Glomerular visceral epithelial cell (primary cell): ENCODE results near the gene RNLS.
"Not testable (repeated sequence)": the region's sequence is repeated elsewhere in the genome, so short reads cannot be mapped to it uniquely, and the experiment has no call there.

Experiments used
- DNase-seq: peaks from one replicate; pipeline ENCODE4 v3.0.0-alpha.2; 2016; ENCODE audit errors: extremely low spot score

RNLS gene

GRCh38 chr10:88388324-88388723, 194.8 kb downstream of the RNLS start:
- no peak for DNase-seq

GRCh38 chr10:88386821-88387773, 196.0 kb downstream of the RNLS start:
- peak; percentile 59 for DNase-seq

GRCh38 chr10:88386204-88386788, 196.8 kb downstream of the RNLS start:
- DNase-seq, result peak; percentile 65

GRCh38 chr10:88385601-88386203, 197.4 kb downstream of the RNLS start:
- DNase-seq, result peak; percentile 69

GRCh38 chr10:88383276-88383675, 199.8 kb downstream of the RNLS start:
- DNase-seq, result no peak

GRCh38 chr10:88382699-88383098, 200.4 kb downstream of the RNLS start:
- no peak for DNase-seq

- peak; percentile 53 for DNase-seq
Measured at GRCh38 chr10:88379575-88379974, 203.5 kb downstream of the RNLS start.

GRCh38 chr10:88377510-88377909, 205.6 kb downstream of the RNLS start:
- no peak for DNase-seq

- DNase-seq, result no peak
Measured at GRCh38 chr10:88374392-88375175, 208.5 kb downstream of the RNLS start.

GRCh38 chr10:88372881-88373592, 210.1 kb downstream of the RNLS start:
- no peak for DNase-seq

GRCh38 chr10:88372051-88372715, 210.9 kb downstream of the RNLS start:
- no peak for DNase-seq

- no peak for DNase-seq
Measured at GRCh38 chr10:88370713-88371112, 212.4 kb downstream of the RNLS start.

- DNase-seq, result no peak
Measured at GRCh38 chr10:88366772-88367171, 216.3 kb downstream of the RNLS start.

- DNase-seq, result no peak
Measured at GRCh38 chr10:88361995-88362807, 220.9 kb downstream of the RNLS start.

- no peak for DNase-seq
Measured at GRCh38 chr10:88361494-88361893, 221.6 kb downstream of the RNLS start.

GRCh38 chr10:88355750-88356149, 227.4 kb downstream of the RNLS start:
- DNase-seq, result not testable (repeated sequence)

- no peak for DNase-seq
Measured at GRCh38 chr10:88347597-88348304, 235.4 kb downstream of the RNLS start.

- DNase-seq, result no peak
Measured at GRCh38 chr10:88347022-88347421, 236.1 kb downstream of the RNLS start.
